NOMO-1 (cell line): ENCODE data around the gene ZNF382.
"Not testable (repeated sequence)": the region's sequence is repeated elsewhere in the genome, so short reads cannot be mapped to it uniquely, and the experiment has no call there.

Experiments
- DNase-seq, 2 experiments: peaks; one replicate each; lab custom pipeline; 2025; ENCODE audit not compliant: unreplicated experiment in 2 of 2; lab: John Stamatoyannopoulos, UW

ZNF382 gene

DNA sequence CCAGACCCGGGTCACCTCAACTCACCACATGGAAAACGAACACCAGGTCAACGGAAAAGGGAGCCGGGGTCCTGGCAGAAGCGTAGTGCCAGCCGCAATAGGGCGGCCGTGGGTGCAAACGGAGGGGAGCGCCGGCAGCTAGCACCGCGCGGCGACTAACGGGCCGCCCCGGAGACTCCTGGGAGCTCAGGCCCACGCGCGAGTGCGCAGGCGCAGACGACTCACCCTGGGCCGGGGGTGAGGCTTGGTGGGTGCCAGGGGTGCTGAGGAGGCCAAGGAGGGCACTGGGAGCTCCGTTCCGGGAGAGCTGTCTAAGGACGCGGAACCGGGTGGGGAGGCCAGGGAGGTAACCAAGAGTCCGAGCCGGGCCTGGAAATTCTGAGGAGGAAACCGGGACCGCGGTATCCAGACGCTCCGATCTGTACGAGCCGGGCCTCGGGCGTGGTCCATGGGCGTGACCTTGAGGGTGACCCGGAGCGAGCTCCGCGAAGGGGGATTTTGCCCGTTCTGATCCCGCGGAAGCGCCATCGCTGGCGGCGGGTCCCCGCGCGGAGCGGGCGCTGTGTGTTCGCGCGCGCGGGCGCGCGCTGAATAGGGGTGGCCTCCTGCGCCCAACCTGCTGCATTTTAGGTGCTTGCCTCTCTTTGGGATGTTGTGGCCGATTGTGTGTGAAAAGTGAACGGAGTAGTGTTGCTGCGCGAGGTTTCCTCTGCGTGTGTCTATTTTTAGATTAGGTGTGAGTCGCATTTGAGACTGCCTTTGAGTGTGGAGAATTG is at the start of gene ZNF382:
TSS of gene ZNF382 (plus strand) at position 213 of the 776 bp plus-strand sequence. CDS start 4,602 bp downstream, outside the sequence.
- DNase-seq = no peak

GRCh38 chr19:36564391-36564790 is 40.7 kb upstream of the ZNF382 start:
- no peak for DNase-seq

GRCh38 chr19:36572593-36573019 is 32.5 kb upstream of the ZNF382 start:
- DNase-seq = no peak

DNA sequence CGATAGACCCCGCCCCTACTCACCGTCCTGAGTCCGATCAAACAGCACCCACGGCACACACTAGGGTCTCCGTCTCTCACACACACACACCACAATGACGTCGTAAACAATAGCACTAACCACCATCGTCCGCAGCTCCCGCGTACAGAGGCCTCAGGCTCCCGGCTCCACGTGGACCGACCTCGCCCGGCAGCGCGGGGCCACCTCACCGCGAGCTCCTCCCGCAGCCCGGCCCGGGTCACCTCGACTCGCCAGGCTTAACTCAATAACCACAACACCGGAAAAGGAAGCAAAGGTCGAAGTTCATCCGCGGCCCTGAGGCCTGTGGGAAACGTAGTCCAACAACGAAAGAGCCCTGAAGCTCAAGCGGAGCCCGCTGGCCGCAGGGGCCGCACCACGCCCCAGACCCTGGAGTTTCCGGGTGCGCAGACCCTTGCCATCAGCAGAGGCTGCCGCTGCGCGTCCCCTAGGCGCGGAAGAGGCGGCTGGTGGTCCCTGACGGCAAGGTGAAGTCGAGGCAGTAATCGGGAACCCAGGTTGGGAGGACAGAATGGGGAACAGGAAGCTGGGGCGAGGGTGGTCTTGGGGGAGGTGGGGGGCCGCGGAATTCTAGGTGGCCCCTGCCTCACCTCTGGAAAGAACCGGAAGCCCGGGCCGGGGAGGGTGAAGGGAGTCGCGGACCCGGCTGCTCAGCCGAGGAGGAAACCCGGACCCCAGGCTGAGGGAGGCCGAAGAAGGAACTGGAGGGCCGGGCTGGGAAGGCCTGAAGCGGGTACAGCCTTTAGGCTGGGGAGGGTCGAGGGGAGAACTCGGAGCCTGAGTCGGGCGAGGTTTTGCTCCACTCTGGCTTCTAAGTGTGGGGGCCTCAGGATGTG is 31.9 kb upstream of the ZNF382 start, which contains the start of gene ZNF529:
TSS of gene ZNF529 (minus strand) at position 273 of the 875 bp plus-strand sequence. CDS start 946 bp downstream, outside the sequence.
- peak; percentile 89 to 94 for DNase-seq

- DNase-seq = no peak
Observed at GRCh38 chr19:36573895-36574720, 31.0 kb upstream of the ZNF382 start.

GRCh38 chr19:36574741-36575140 is 30.4 kb upstream of the ZNF382 start:
- DNase-seq = no peak

DNA sequence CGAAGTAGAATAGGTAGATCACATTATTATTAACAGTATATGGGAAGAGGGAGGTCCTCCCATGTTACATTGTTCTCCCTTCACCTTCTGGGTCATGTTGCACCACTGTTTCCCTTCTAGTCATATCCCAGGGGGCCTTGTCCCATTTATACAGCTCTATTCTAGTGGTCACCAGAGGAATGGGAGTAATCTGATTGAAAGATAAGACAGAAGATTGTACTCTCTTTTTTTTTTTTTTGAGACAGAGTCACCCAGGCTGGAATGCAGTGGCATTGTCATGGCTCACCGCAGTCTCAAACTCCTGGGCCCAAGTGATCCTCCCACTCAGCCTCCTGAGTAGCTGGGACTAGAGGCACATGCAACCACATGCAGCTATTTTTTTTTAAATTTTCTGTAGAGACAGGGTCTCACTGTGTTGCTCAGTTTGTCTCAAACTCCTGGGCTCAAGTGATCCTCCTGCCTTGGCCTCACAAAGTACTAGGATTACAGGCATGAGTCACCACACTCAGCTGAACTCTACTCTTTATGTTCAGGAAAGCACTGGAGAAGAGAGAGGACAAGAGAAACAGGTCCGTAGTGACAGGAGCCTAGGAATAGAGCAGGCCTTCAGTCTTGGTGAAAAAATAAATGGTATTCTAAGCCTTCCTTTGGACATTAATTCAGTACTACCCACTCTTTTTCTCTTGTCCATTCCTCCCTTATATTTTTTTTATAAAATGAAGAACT is 27.7 kb upstream of the ZNF382 start:
- DNase-seq = no peak

DNA sequence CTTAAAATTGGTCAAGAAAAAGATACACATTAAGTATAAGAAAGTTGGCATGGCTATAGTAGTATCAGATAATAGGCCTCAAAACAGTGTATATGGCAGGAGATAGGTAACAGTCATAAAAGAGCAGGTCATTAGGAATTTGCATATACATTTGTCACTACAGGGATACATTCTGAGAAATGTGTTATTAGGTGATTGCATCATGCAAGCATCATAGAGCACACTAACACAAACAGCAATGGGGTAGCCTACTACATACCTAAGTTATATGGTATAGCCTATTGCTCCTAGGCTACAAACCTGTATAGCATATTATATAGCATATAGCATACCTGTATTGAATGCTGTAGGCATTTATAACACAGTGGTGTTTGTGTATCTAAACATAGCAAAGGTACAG is 25.9 kb upstream of the ZNF382 start:
- no peak for DNase-seq

DNA sequence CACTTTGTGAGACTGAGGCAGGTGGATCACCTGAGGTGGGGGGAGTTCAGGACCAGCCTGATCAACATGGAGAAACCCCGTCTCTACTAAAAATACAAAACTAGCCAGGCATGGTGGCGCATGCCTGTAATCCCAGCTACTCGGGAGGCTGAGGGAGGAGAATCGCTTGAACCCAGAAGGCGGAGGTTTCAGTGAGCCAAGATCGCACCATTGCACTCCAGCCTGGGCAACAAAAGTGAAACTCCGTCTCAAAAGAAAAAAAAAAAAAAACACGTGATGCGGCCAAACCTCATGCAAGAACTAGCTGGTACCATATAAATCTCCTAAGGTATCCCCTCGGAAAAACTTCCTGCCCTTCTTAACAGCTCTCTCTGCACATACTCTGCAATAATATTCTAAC is 2.4 kb upstream of the ZNF382 start:
- not testable (repeated sequence) for DNase-seq

DNA sequence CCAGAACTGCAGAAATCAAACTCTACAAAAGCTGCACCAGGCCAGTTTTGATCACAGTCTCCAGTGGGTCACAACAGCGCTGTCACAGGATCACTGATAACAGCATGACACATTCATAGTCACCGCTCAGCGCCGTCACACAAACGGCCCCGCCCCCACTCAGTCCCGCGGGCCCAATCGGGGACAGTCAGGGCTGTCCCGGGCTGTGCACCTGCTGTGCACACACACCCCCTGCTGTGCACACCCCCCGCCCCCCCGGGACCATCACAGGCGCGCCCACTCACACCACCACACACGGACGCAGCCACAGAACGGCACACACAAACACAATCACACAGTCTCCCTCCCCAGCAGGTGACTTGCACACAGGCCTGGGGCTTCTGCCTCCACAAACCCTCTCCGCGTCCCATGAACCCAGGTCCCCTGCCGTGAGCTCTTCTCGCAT is 435 bp upstream of the ZNF382 start:
- DNase-seq = no peak

- DNase-seq = no peak
Observed at GRCh38 chr19:36605877-36606478, 865 bp downstream of the ZNF382 start.

GRCh38 chr19:36627057-36627456 is 21.9 kb downstream of the ZNF382 start:
- no peak for DNase-seq

- DNase-seq = no peak
Observed at GRCh38 chr19:36635342-36635741, 30.2 kb downstream of the ZNF382 start.

GRCh38 chr19:36638862-36639510 is 33.9 kb downstream of the ZNF382 start:
- no peak for DNase-seq

- DNase-seq = no peak
Observed at GRCh38 chr19:36646746-36647145, 41.6 kb downstream of the ZNF382 start.

- DNase-seq = no peak
Observed at GRCh38 chr19:36652958-36653357, 47.8 kb downstream of the ZNF382 start.

GRCh38 chr19:36665832-36666231 is 60.7 kb downstream of the ZNF382 start:
- DNase-seq = no peak

- no peak for DNase-seq
Observed at GRCh38 chr19:36668646-36669045, 63.5 kb downstream of the ZNF382 start.

- no peak for DNase-seq
Observed at GRCh38 chr19:36672368-36672767, 67.3 kb downstream of the ZNF382 start.
